Endodermal cell (in vitro differentiated cells): ENCODE data around the gene CHIT1. TPM values are rescaled to one million over a fixed set of nuclear protein-coding genes. Genes with fewer than 3 reads are reported as not detected.
"Not testable (repeated sequence)": the region's sequence is repeated elsewhere in the genome, so short reads cannot be mapped to it uniquely, and the experiment has no call there.

Experiments
- DNase-seq: peaks from one replicate; pipeline ENCODE4 v3.0.0-alpha.2; 2017
- H3K27ac ChIP-seq: 2 replicates; pipeline ENCODE4 v1.5.1; 2013; ENCODE audit warnings: mild to moderate bottlenecking, low read depth, low read length, moderate library complexity
- H3K27me3 ChIP-seq: 2 replicates; pipeline ENCODE4 v1.6.1; 2013; ENCODE audit warnings: mild to moderate bottlenecking, low read length, moderate library complexity; ENCODE audit not compliant: insufficient read depth, control insufficient read depth, poor library complexity, severe bottlenecking
- H3K36me3 ChIP-seq: 2 replicates; pipeline ENCODE4 v1.7.0; 2013; ENCODE audit warnings: mild to moderate bottlenecking, low read length, moderate library complexity; ENCODE audit not compliant: control insufficient read depth, insufficient read depth
- H3K4me1 ChIP-seq: one replicate; pipeline ENCODE4 v1.7.0; 2013; ENCODE audit warnings: low read length; ENCODE audit not compliant: control insufficient read depth, insufficient read depth
- H3K4me3 ChIP-seq: 2 replicates; pipeline ENCODE4 v1.5.1; 2013; ENCODE audit warnings: mild to moderate bottlenecking, low read length, moderate library complexity
- H3K9ac ChIP-seq: 2 replicates; pipeline ENCODE4 v1.6.1; 2013; ENCODE audit warnings: mild to moderate bottlenecking, low read length, moderate library complexity; ENCODE audit not compliant: poor library complexity, severe bottlenecking; ENCODE audit errors: extremely low read depth
- H3K9me3 ChIP-seq: 2 replicates; pipeline ENCODE4 v1.6.1; 2013; ENCODE audit warnings: mild to moderate bottlenecking, low read length, moderate library complexity; ENCODE audit not compliant: control insufficient read depth
- H3K27ac Mint-ChIP-seq: 2 replicates; pipeline ENCODE4 v1.8.0; 2020; ENCODE audit warnings: mixed read lengths
- H3K27me3 Mint-ChIP-seq: 2 replicates; pipeline ENCODE4 v1.8.0; 2021; ENCODE audit warnings: mild to moderate bottlenecking, mixed read lengths; ENCODE audit not compliant: insufficient read depth
- H3K36me3 Mint-ChIP-seq: 2 replicates; pipeline ENCODE4 v1.8.0; 2020; ENCODE audit warnings: low read depth, mixed read lengths
- H3K4me1 Mint-ChIP-seq: 2 replicates; pipeline ENCODE4 v1.8.0; 2020; ENCODE audit warnings: mixed read lengths
- H3K4me3 Mint-ChIP-seq: 2 replicates; pipeline ENCODE4 v1.8.0; 2020; ENCODE audit warnings: mild to moderate bottlenecking, moderate library complexity, mixed read lengths
- H3K9me3 Mint-ChIP-seq: 2 replicates; pipeline ENCODE4 v1.8.0; 2020; ENCODE audit warnings: mild to moderate bottlenecking, mixed read lengths
- CTCF ChIP-seq: fragments of 200-600 bp; sonication (generic); conservative IDR thresholded peaks from 2 replicates; pipeline ENCODE4 v1.5.0; 2021; ENCODE audit warnings: antibody characterized with exemption, mild to moderate bottlenecking
- WGBS, 2 experiments: methylation state at CpG; one replicate each; pipeline versions ENCODE4 v1.1.5 to v1.1.7; 2013; ENCODE audit warnings: missing lambda C conversion rate in 2 of 2, mixed read lengths in 1 of 2; ENCODE audit not compliant: insufficient coverage in 1 of 2, insufficient read length in 1 of 2; 5-methylcytosine and 5-hydroxymethylcytosine counted together
- total RNA-seq, 2 donors: library from RNA; stranded (reverse); fragmentation: NEBNext Ultra II Directional in 1 of 2; extraction: Animal tissue kit (Norgen Biotek cat#: 25700) in 1 of 2; gene quantifications; 2 replicates in 1 of 2; 3 replicates in 1 of 2; pipeline ENCODE4 v1.2.1, GENCODE V29; 2021

Gene CHIT1
- total RNA-seq, 2 donors from 2014 or later, result 0.07 TPM; not detected in 1

- Mint-ChIP-seq H3K27ac (no peak overlapping the region), H3K4me1 (no peaks in the 10 kb centered on the region), H3K9me3 (peaks cover 2% of the 10 kb centered on the region), H3K4me3 (no peak overlapping the region), H3K27me3 (peaks cover 29% of the 10 kb centered on the region), H3K36me3 (no peaks in the 10 kb centered on the region)
- H3K9me3 ChIP-seq, result no peaks in the 10 kb centered on the region
- no peak for TF ChIP-seq CTCF
- H3K4me3 ChIP-seq, result no peak overlapping the region
- DNase-seq, result no peak
- H3K27ac ChIP-seq, result no peak overlapping the region
- peaks cover 22% of the 10 kb centered on the region for H3K27me3 ChIP-seq
- no peaks in the 10 kb centered on the region for H3K36me3 ChIP-seq
- no peaks in the 10 kb centered on the region for H3K4me1 ChIP-seq
- 56 to 92% methylated on average over 2 to 3 of the region's 4 CpGs for WGBS, 2 experiments
- no peak overlapping the region for H3K9ac ChIP-seq
Observed at GRCh38 chr1:203244776-203245175, 15.3 kb upstream of the CHIT1 start.

GRCh38 chr1:203241708-203242107 is 12.2 kb upstream of the CHIT1 start:
- not testable (repeated sequence) for H3K27ac Mint-ChIP-seq, H3K4me3 Mint-ChIP-seq, H3K4me3 ChIP-seq, H3K4me1 Mint-ChIP-seq, H3K9ac ChIP-seq, H3K9me3 ChIP-seq, H3K36me3 ChIP-seq, H3K4me1 ChIP-seq, H3K36me3 Mint-ChIP-seq, H3K9me3 Mint-ChIP-seq, DNase-seq, H3K27ac ChIP-seq
- WGBS, 2 experiments, result 73 to 84% methylated on average over 3 to 5 of the region's 5 CpGs
- H3K27me3 Mint-ChIP-seq, result peaks cover 40% of the 10 kb centered on the region
- H3K27me3 ChIP-seq, result peaks cover 36% of the 10 kb centered on the region

GRCh38 chr1:203239526-203240305 is 10.2 kb upstream of the CHIT1 start:
- Histone ChIP-seq H3K9ac (no peak overlapping the region), H3K4me1 (no peaks in the 10 kb centered on the region), H3K4me3 (no peak overlapping the region), H3K27ac (no peak overlapping the region), H3K36me3 (no peaks in the 10 kb centered on the region), H3K9me3 (peaks cover 19% of the 10 kb centered on the region), H3K27me3 (peaks cover 30% of the 10 kb centered on the region)
- no peaks in the 10 kb centered on the region for H3K4me1 Mint-ChIP-seq
- peaks cover 26% of the 10 kb centered on the region for H3K9me3 Mint-ChIP-seq
- H3K36me3 Mint-ChIP-seq, result no peaks in the 10 kb centered on the region
- no peak for TF ChIP-seq CTCF
- DNase-seq, result no peak
- H3K27ac Mint-ChIP-seq, result no peak overlapping the region
- H3K4me3 Mint-ChIP-seq, result no peak overlapping the region
- H3K27me3 Mint-ChIP-seq, result peaks cover 50% of the 10 kb centered on the region
- WGBS, 2 experiments, result 94 to 96% methylated on average over 4 to 5 of the region's 5 CpGs
